Right ventricle myocardium superior (tissue), 1 donor: ENCODE data around the gene TBX6. TPM values are rescaled to one million over a fixed set of nuclear protein-coding genes. Genes with fewer than 3 reads are reported as not detected.
"Not testable (repeated sequence)": the region's sequence is repeated elsewhere in the genome, so short reads cannot be mapped to it uniquely, and the experiment has no call there.

Source experiments
- ATAC-seq: fragments of 200-7000 bp; cut with Tn5 transposase; one replicate; pipeline ENCODE4 v1.9.1; 2020; ENCODE audit warnings: mild to moderate bottlenecking; ENCODE audit not compliant: poor library complexity
- DNase-seq: peaks from one replicate; pipeline ENCODE4 v3.0.0-alpha.2; 2020
- intact Hi-C: fragments of 100-400 bp; cut with DNase I; formaldehyde crosslinking; loops from one replicate; pipeline ENCODE4 v1.11.2; 2022
- total RNA-seq: library from RNA; stranded (reverse); fragmentation: NEBNext Ultra II Directional; extraction: Animal tissue kit (Norgen Biotek cat#: 25700); gene quantifications from one replicate; pipeline ENCODE4 v1.2.1, GENCODE V29; 2021
- donor health status: DM: no; HTN: yes; CAD: no; lungs with severe emphysema.

The TBX6 gene
- total RNA-seq, 1 donor from 2014 or later, result 1.0 TPM

DNA sequence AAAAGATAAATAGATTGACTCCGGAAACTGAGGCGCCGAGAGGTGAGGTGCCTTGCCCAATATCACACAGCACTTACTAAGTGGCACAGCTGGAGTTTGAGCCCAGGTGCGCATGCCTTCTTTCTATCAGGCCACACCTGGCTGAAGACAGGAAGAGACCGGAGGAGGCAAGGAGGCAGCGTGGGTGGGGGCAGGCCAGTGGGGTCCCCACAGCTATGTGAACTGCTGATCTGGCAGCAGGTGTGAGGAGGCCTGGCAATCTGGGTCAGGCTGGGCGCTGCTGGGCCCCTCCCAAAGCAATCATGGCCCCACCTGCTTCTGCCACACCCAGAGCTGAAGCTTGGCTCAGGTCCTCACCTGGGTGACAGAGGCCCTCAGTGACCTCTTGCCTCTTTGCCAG, 23.5 kb upstream of the TBX6 start:
- no peak for DNase-seq
- peak; percentile 27 for ATAC-seq
- intact Hi-C loops, result no loop called here

GRCh38 chr16:30114833-30115232, 23.1 kb upstream of the TBX6 start:
- ATAC-seq, intact Hi-C loops, DNase-seq: not testable (repeated sequence)

- intact Hi-C loops, result no loop called here
- DNase-seq, result no peak
- ATAC-seq, result no peak
These were observed 22.7 kb upstream of the TBX6 start for GRCh38 chr16:30114411-30114810.

- intact Hi-C loops, result no loop called here
- ATAC-seq (no peak), DNase-seq (no peak)
These were observed 22.1 kb upstream of the TBX6 start for GRCh38 chr16:30113711-30114333.

DNA sequence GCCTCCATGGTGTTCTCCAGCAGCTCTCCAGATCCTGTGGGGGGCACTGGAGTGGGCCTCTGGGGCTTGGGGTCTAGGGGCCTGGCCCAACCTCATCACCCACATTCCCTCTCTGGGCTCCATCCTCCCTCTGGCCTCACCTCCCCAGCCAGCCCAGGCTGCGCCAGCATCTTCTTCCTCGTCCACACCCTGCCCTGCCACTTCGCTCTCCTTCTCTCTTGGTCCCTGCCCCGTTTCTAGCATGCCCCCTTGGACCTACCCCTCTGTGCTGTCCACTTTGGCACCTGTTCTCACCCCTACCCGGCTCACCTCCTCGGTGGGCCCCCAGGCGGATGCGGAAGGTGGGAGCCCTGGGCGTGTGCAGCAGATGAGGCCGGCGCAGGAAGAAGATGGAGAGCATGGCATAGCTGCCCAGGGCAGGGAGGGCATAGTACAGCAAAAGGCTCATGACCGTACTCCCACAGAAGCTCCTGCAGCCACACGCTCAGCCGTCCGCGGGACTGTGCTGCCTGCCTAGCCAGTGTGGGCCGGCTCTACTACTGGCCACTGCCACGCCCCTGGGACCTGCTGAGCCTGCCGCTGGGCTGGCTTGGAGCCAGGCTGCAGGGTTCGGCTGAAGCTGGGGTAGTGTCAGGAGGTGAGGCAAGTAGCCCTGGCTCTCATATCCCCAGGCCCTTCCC, 21.4 kb upstream of the TBX6 start, which contains the start of gene GDPD3:
GDPD3 (minus strand) TSS at position 507 of the 680 bp plus-strand sequence; CDS start at position 448, 59 bp downstream.
- DNase-seq (peak; percentile 79), ATAC-seq (peak; percentile 80)
- intact Hi-C loops, result no loop called here

DNA sequence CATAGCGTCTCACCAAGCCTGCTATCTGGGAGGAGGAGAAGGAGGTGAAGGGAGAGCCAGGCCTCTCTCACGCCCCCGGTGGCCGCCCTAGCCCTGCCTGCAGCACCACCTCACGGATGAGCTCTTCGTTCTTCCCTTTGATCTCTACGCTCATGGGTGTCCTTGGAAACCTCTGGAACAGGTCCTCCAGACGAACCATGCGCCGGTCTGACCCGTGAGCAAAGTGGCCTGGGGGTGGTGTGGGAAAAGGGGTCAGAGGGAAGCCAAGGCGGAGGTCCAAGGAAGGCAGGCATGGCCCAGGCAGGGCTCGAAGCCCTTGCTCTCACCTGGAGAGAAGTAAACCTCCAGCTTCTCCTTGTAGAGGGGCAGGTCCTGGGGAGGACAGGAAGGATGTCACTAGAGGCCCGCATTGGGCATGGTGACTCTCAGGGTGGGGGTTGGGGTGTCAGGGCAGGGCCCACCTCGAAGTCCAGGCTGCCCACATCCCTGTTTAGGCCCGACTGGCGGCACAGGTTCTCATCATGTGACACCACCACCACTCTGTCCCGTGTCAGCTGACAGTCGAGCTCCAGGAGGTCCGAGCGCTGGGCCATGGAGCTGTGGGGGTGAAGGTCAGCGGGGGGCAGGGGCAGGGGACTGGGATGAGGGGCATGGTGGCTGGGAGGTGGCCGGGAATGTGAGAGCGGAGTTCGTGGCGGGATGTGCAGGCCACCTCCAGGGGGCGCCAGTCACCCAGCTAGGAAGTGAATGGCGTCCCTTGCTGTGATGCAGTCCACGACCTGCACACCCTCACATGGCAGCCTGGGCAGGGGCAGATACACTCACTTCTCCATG, 20.7 kb upstream of the TBX6 start:
- peak; percentile 50 for ATAC-seq
- intact Hi-C loops, result no loop called here

GRCh38 chr16:30110661-30111060, 18.9 kb upstream of the TBX6 start:
- intact Hi-C loops, result no loop called here
- DNase-seq (no peak), ATAC-seq (no peak)

More for the DNA sequence above, 20.7 kb upstream of the TBX6 start:
- DNase-seq, result peak; percentile 80

DNA sequence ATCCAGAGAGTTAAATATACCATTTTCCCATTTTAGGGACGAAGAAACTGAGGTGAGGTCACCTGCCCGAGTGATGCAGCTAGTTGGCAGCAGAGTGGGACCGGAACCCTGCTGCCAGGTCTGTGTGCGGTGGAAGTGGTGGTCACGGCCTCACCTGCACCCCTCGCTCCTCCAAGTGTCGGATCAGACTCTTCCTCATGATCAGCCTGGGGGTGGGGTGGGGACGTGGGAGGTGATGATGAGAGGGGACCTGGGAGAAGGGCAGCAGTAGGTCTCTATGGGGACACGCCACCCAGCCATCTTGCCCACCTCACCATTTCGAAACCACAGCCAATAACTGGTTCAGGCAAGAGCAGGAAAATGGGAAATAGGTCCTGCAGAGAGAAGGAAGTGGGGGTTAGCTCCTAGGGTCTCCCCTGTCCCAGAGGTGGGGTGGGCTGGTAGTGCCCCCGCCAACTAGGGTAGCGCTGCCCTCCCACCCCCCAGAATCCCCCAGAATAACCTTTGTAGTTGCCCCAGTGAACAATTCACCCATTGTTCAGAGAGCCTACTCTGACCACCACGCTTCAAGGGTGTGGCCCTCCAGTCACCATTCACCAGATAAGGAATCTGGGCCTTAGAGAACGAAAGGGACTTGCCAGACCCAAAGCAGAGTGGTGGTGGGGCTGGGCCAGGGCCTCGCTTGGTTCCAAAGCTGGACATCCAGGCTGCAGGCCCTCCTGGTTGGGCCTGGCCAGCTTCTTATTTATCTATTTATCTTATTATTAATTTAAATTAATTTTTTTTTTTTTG, 16.5 kb upstream of the TBX6 start:
- ATAC-seq (no peak), DNase-seq (no peak)

DNA sequence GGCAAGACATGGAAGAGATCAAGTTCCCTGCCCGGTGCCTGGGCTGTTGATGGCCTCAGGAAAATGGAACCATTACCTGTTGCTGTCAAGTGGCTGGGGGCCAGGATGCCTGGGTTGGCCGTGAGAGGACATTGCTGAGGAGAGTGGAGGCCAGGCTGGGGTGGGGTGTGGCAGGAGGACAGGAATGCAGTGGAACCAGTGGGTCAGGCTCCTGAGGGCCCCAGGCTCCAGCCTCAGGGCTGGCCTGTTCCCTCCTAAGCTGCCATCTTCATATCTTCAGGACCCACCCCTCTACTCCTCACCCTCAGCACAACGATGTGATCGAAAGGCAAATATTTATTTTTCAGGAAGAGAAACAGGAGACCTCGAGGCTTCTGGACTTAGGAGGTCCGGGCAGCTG, 12.8 kb upstream of the TBX6 start:
- DNase-seq (peak; percentile 12), ATAC-seq (no peak)
- intact Hi-C loops, result no loop called here

More for the DNA sequence above, 16.5 kb upstream of the TBX6 start:
- intact Hi-C loops, result no loop called here

DNA sequence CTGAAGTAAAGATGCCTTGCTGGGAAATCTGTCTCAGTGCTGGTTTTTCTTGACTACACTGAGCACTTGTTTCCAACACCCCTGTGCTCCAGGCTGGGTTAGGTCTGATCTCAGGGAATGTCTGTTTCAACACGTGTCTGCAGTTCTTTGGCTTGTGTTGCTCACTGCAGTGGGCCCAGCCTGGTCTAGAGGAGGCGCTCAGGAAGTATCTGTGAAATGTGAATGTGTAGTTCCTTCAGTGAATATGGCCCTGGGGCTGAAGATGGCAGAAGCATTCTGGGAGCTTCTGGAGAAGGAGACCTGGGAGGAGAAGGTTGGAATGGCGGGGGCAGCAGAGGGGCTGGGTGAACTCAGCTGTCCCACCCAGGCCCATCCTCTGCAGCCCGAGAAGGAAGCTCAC, 12.4 kb upstream of the TBX6 start:
- DNase-seq (peak; percentile 9), ATAC-seq (no peak)
- intact Hi-C loops, result no loop called here

- peak; percentile 24 for DNase-seq
- intact Hi-C loops, result loop anchor here (10.0 kb wide), 1 partner anchor 318 kb away; no protein-coding TSS in a partner anchor
- ATAC-seq, result no peak
These were observed 5.3 kb upstream of the TBX6 start for GRCh38 chr16:30096862-30097563.

GRCh38 chr16:30096105-30096861, 4.6 kb upstream of the TBX6 start, which contains the start of gene YPEL3:
Gene YPEL3 (minus strand): TSS chr16:30096213. CDS start chr16:30095482, 731 bp downstream.
- DNase-seq (peak; percentile 96), ATAC-seq (peak; percentile 80)
- intact Hi-C loops, result loop anchor here (10.0 kb wide), 1 partner anchor 319 kb away; no protein-coding TSS in a partner anchor

DNA sequence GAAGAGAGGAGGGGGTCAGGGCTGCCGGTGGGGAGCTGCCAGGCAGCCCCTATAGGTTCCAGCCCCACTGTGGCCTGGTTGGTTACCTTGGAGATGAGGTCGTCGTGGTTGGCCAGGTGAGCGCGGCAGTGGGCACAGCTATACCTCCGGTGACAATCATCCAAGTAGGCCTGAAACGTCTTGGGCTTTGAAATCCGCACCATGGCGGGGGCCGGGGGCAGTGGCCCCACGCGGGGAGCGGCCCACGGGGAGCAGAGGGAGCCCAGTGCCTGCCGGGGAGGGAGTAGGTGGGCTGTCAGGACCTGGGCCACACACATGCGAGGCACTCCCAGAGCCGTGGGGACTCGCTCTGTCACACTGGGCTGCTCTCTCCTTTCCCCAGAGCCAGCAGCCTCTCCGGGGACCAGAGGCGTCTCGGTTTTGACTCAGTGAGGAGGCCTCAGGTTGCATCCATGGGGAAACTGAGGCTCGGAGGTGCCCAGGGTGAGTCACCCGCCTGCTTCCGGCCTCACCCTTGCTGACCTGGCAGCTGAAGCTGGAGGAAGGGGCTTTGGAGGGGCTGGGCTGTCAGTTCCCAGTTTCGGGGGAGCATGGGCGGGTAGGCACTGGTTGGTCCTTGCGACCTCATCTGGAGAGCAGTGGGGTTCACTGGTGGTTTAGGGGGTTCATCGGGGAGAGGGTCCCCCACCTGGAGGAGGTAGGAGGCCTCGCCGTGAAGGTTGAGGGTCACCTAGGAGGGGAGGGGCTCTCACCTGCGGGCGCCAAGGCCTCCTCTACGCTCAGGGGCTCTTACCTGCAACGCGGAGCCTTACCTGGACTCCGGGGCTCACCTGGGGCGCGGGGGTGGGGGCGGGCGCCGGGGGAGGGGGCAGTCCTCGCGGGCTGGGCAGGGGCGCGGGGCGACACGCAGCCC, 3.7 kb upstream of the TBX6 start:
- intact Hi-C loops, result loop anchor here (10.0 kb wide), 1 partner anchor 319 kb away; no protein-coding TSS in a partner anchor
- ATAC-seq, result no peak
- no peak for DNase-seq

DNA sequence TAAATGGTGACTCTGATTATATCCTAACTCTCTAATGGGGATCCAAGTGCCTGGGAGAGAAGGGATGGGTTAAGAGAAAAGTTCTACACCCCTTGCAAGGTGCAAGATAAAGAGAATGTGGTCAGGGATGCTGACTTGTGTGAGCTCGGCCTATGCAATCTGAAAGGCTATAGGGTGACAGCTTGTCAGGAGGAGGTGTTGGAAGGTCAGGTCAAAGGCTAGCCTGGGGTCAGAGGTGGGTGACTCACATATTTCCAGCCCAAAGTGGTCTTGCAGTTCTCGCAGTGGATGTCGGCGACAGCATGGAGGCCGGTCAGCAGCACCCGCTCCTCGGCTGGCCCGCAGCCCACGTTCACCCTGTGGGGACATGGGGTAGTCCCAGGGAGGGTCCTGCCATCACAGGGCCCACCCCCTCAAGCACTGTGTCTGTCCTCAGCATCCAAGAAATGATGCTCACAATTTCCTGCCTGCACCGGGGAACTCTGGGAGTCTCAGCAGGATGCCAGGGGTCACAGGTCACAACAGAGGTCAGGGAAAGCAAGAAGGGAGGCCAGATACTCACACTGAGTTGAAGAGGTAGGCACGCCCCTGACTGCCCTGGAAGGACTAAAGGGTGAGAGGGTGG, 2.9 kb upstream of the TBX6 start:
- DNase-seq (no peak), ATAC-seq (no peak)
- intact Hi-C loops, result loop anchor here (10.0 kb wide), 1 partner anchor 320 kb away; no protein-coding TSS in a partner anchor

- intact Hi-C loops, result loop anchor here (10.0 kb wide), 1 partner anchor 322 kb away; no protein-coding TSS in a partner anchor
- ATAC-seq (peak; percentile 52), DNase-seq (peak; percentile 88)
These were observed 768 bp upstream of the TBX6 start for GRCh38 chr16:30092373-30093010.
